Measurements from ENCODE around the gene ROBO1. TPM values are rescaled to one million over a fixed set of nuclear protein-coding genes. Genes with fewer than 3 reads are reported as not detected.

Gene ROBO1
- total RNA-seq, 1 donor from 2014 or later = 13.4 TPM

DNA sequence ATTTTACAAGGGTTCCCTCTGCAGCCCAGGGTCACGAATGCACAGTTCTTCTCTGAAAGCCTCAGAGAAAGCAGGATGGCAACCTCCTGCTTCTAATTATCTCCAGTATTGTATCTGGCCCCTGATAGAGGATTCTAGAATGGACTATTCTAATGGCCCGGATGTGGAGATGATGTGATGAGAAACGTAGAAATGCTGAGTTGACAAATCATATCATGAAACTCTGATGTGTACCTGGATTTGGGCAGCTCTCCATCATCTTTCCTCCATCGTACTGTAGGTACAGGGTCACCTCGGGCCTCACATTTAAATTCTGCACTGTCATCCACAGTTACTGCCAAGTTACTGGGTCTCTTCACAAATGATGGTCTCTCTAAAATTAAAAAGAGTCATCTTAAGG lies 1050.8 kb downstream of the ROBO1 start:
- Histone ChIP-seq H3K27me3 (no peaks in the 10 kb centered on the region), H3K9me3 (no peaks in the 10 kb centered on the region), H3K4me1 (no peaks in the 10 kb centered on the region), H3K36me3 (peaks cover 0 to 11% of the 10 kb centered on the region in 2 donors), H3K27ac (no peak overlapping the region), H3K4me3 (no peak overlapping the region)
- TF ChIP-seq CTCF (IDR thresholded peaks at IDR 0.05) = no peak
- intact Hi-C loops (cut with DNase I) = no loop called here
- no peak for DNase-seq (ENCODE audit: low spot score in 2 of 2)

DNA sequence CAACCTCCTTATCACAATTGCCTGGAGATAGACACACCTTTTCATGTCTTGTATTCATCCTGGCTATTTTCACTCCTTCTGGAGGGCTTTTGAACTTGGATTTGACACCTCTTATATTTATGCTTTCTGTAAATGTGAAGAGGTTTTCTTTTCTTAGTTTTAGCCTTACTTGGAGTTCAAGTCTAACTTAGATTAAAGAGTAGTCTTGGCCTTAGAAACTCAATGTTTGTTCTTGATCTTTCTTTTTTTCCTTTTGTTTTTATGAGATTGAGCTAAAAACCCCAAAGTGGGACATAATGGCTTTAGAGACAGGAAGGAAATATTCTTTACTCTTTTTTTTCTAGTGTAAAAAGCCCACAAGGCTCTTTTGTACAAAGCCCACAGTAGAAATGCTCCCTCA lies 1054.9 kb downstream of the ROBO1 start:
- H3K36me3 ChIP-seq = peaks cover 0 to 11% of the 10 kb centered on the region in 2 donors
- DNase-seq (ENCODE audit: low spot score in 2 of 2) = no peak
- H3K9me3 ChIP-seq = no peaks in the 10 kb centered on the region
- H3K4me1 ChIP-seq = no peaks in the 10 kb centered on the region
- H3K27ac ChIP-seq = no peak overlapping the region
- H3K4me3 ChIP-seq = no peak overlapping the region
- H3K27me3 ChIP-seq = no peaks in the 10 kb centered on the region
- no peak for TF ChIP-seq CTCF (IDR thresholded peaks at IDR 0.05)
- intact Hi-C loops (cut with DNase I) = no loop called here

DNA sequence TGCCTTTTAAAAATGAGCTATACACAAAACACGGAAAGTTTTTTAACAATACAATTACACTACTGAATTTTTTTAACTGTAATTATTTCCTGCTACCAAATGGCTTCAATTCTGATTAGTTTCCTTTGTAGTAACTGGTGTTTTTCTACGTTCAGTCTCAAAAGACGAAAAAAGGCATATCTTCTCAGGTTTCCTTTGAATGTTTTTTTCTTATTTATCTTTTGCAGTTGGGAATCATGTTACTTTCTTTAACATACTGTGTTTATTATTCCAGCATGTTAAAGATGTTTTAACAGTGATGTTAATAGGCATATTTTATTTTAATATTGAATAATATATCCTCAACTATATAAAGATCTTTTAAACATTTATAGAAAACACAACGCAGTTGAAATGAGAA lies 1055.5 kb downstream of the ROBO1 start:
- H3K4me1 ChIP-seq = no peaks in the 10 kb centered on the region
- no peak for TF ChIP-seq CTCF (IDR thresholded peaks at IDR 0.05)
- peaks cover 0 to 11% of the 10 kb centered on the region in 2 donors for H3K36me3 ChIP-seq
- no peaks in the 10 kb centered on the region for H3K27me3 ChIP-seq
- no peak overlapping the region for H3K27ac ChIP-seq
- H3K4me3 ChIP-seq = no peak overlapping the region
- no peaks in the 10 kb centered on the region for H3K9me3 ChIP-seq
- DNase-seq (ENCODE audit: low spot score in 2 of 2) = no peak
- intact Hi-C loops (cut with DNase I) = no loop called here

DNA sequence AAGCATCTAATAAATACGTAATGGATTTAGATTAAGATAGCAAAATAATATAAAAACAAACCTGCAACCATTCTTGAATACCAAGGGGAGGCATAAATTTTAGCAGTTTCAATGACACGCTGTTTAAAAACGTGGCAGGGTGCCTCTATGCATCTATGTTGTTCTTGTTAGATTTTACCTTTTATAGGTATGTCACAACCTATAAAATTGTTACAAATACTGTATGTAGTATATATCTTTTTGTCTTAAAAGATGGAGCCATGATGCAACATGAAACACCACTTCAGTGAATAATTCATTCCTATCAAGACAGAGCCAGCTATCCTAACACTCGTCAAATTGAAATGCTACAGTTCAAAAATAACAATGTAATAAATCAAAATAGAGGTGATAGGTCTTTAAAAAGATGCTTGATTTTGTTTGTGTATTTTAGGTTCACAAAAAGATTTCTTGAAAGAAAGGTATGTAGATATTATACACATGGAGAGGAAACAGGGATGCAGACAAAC lies 1059.2 kb downstream of the ROBO1 start:
- H3K27ac ChIP-seq = no peak overlapping the region
- no peaks in the 10 kb centered on the region for H3K36me3 ChIP-seq
- H3K27me3 ChIP-seq = no peaks in the 10 kb centered on the region
- no peaks in the 10 kb centered on the region for H3K9me3 ChIP-seq
- intact Hi-C loops (cut with DNase I) = no loop called here
- no peak for DNase-seq (ENCODE audit: low spot score in 2 of 2)
- no peaks in the 10 kb centered on the region for H3K4me1 ChIP-seq
- no peak overlapping the region for H3K4me3 ChIP-seq
- TF ChIP-seq CTCF (IDR thresholded peaks at IDR 0.05) = no peak

GRCh38 chr3:78707609-78708008 lies 1060.2 kb downstream of the ROBO1 start:
- no peaks in the 10 kb centered on the region for H3K36me3 ChIP-seq
- intact Hi-C loops (cut with DNase I) = no loop called here
- no peak for DNase-seq (ENCODE audit: low spot score in 2 of 2)
- H3K4me1 ChIP-seq = no peaks in the 10 kb centered on the region
- H3K4me3 ChIP-seq = no peak overlapping the region
- H3K27ac ChIP-seq = no peak overlapping the region
- H3K27me3 ChIP-seq = no peaks in the 10 kb centered on the region
- TF ChIP-seq CTCF (IDR thresholded peaks at IDR 0.05) = no peak
- H3K9me3 ChIP-seq = no peaks in the 10 kb centered on the region

- no peak overlapping the region for H3K27ac ChIP-seq
- H3K9me3 ChIP-seq = no peaks in the 10 kb centered on the region
- intact Hi-C loops (cut with DNase I) = no loop called here
- no peak overlapping the region for H3K4me3 ChIP-seq
- H3K4me1 ChIP-seq = no peaks in the 10 kb centered on the region
- H3K27me3 ChIP-seq = no peaks in the 10 kb centered on the region
- TF ChIP-seq CTCF (IDR thresholded peaks at IDR 0.05) = no peak
- no peaks in the 10 kb centered on the region for H3K36me3 ChIP-seq
- DNase-seq (ENCODE audit: low spot score in 2 of 2) = no peak
Measured at GRCh38 chr3:78706906-78707523, 1060.8 kb downstream of the ROBO1 start.

All from ascending aorta (tissue), 2 donors.